Astrocyte (in vitro differentiated cells and primary cell): ENCODE measurements around the gene CLMN. TPM values are rescaled to one million over a fixed set of nuclear protein-coding genes. Genes with fewer than 3 reads are reported as not detected.

ENCODE experiments used
- DNase-seq: peaks from one replicate; pipeline ENCODE4 v3.0.0-alpha.2; 2010; ENCODE audit warnings: low read depth
- FAIRE-seq: peaks from 2 replicates; lab custom pipeline; 2011; peaks lifted over from hg19 to GRCh38; lab: Jason Lieb, UNC
- H2AFZ ChIP-seq: 2 replicates; pipeline ENCODE4 v1.6.0; 2012; ENCODE audit warnings: low read depth, low read length, inconsistent platforms
- H3K27ac ChIP-seq: 2 replicates; pipeline ENCODE4 v1.5.1; 2011; ENCODE audit warnings: low read depth, low read length, inconsistent platforms
- H3K27me3 ChIP-seq: 2 replicates; pipeline ENCODE4 v1.6.0; 2011; ENCODE audit warnings: low read length, inconsistent platforms; ENCODE audit not compliant: insufficient read depth
- H3K36me3 ChIP-seq: 2 replicates; pipeline ENCODE4 v1.5.1; 2011; ENCODE audit warnings: low read length, inconsistent platforms; ENCODE audit not compliant: insufficient read depth
- H3K4me1 ChIP-seq: 2 replicates; pipeline ENCODE4 v1.5.1; 2011; ENCODE audit warnings: low read length, inconsistent platforms; ENCODE audit not compliant: insufficient read depth
- H3K4me2 ChIP-seq: 2 replicates; pipeline ENCODE4 v1.6.0; 2012; ENCODE audit warnings: low read length, inconsistent platforms
- H3K4me3 ChIP-seq: 2 replicates; pipeline ENCODE4 v1.5.1; 2011; ENCODE audit warnings: low read depth, mild to moderate bottlenecking, low read length, inconsistent platforms; ENCODE audit not compliant: insufficient read depth
- H3K79me2 ChIP-seq: 2 replicates; pipeline ENCODE4 v1.6.0; 2012; ENCODE audit warnings: mild to moderate bottlenecking, low read length, inconsistent platforms; ENCODE audit not compliant: insufficient read depth
- H3K9ac ChIP-seq: 2 replicates; pipeline ENCODE4 v1.6.0; 2012; ENCODE audit warnings: mild to moderate bottlenecking, low read length, inconsistent platforms
- H3K9me3 ChIP-seq: 2 replicates; pipeline ENCODE4 v1.5.1; 2012; ENCODE audit warnings: low read depth, mild to moderate bottlenecking, low read length, inconsistent platforms; ENCODE audit not compliant: insufficient read depth
- H4K20me1 ChIP-seq: 2 replicates; pipeline ENCODE4 v1.6.0; 2012; ENCODE audit warnings: low read length, inconsistent platforms; ENCODE audit not compliant: insufficient read depth
- H3K27ac Mint-ChIP-seq: one replicate; pipeline ENCODE4 v1.8.0; 2021; ENCODE audit warnings: mild to moderate bottlenecking, mixed read lengths; ENCODE audit not compliant: unreplicated experiment
- H3K27me3 Mint-ChIP-seq: one replicate; pipeline ENCODE4 v1.8.0; 2021; ENCODE audit warnings: low read depth, mixed read lengths; ENCODE audit not compliant: unreplicated experiment
- H3K36me3 Mint-ChIP-seq: one replicate; pipeline ENCODE4 v1.8.0; 2021; ENCODE audit warnings: low read depth, mixed read lengths; ENCODE audit not compliant: unreplicated experiment
- H3K4me1 Mint-ChIP-seq: one replicate; pipeline ENCODE4 v1.8.0; 2021; ENCODE audit warnings: low read depth, mixed read lengths; ENCODE audit not compliant: unreplicated experiment
- H3K4me3 Mint-ChIP-seq: one replicate; pipeline ENCODE4 v1.8.0; 2021; ENCODE audit warnings: mild to moderate bottlenecking, moderate library complexity, mixed read lengths; ENCODE audit not compliant: unreplicated experiment
- H3K9me3 Mint-ChIP-seq: one replicate; pipeline ENCODE4 v1.8.0; 2021; ENCODE audit warnings: mild to moderate bottlenecking, mixed read lengths; ENCODE audit not compliant: unreplicated experiment
- CTCF ChIP-seq: IDR thresholded peaks from 2 replicates; pipeline ENCODE4 v1.5.1; 2011; ENCODE audit warnings: low read depth, mild to moderate bottlenecking, inconsistent platforms, low read length, moderate library complexity; ENCODE audit not compliant: insufficient read depth
- EZH2 ChIP-seq: IDR thresholded peaks from 2 replicates; pipeline ENCODE4 v1.6.1; 2012; ENCODE audit warnings: mild to moderate bottlenecking, low read length, inconsistent platforms; ENCODE audit not compliant: insufficient read depth
- total RNA-seq: library from RNA; stranded (reverse); gene quantifications from 2 replicates; pipeline ENCODE4 v1.2.1, GENCODE V29; 2021

Gene CLMN
- total RNA-seq, 1 donor from 2014 or later = 14.0 TPM

GRCh38 chr14:95338436-95338835 is 18.7 kb upstream of the CLMN start:
- no peak overlapping the region for H3K4me2 ChIP-seq
- no peak overlapping the region for H3K27ac ChIP-seq
- no peaks in the 10 kb centered on the region for H4K20me1 ChIP-seq
- H3K4me3 Mint-ChIP-seq = no peak overlapping the region
- TF ChIP-seq CTCF (no peak), EZH2 (no peak)
- H3K4me1 ChIP-seq = no peaks in the 10 kb centered on the region
- no peak for DNase-seq
- no peaks in the 10 kb centered on the region for H3K9me3 ChIP-seq
- H3K27me3 Mint-ChIP-seq = peaks cover 23% of the 10 kb centered on the region
- no peak overlapping the region for H2AFZ ChIP-seq
- H3K9me3 Mint-ChIP-seq = peaks cover 9% of the 10 kb centered on the region
- no peak overlapping the region for H3K4me3 ChIP-seq
- no peak overlapping the region for H3K9ac ChIP-seq
- no peaks in the 10 kb centered on the region for H3K36me3 Mint-ChIP-seq
- H3K27me3 ChIP-seq = no peaks in the 10 kb centered on the region
- no peaks in the 10 kb centered on the region for H3K4me1 Mint-ChIP-seq
- H3K79me2 ChIP-seq = no peaks in the 10 kb centered on the region
- H3K27ac Mint-ChIP-seq = no peak overlapping the region
- FAIRE-seq = no peak
- H3K36me3 ChIP-seq = no peaks in the 10 kb centered on the region

GRCh38 chr14:95337041-95337595 is 17.4 kb upstream of the CLMN start:
- H3K9ac ChIP-seq = no peak overlapping the region
- no peaks in the 10 kb centered on the region for H3K79me2 ChIP-seq
- no peak for FAIRE-seq
- no peak overlapping the region for H3K4me3 ChIP-seq
- H3K27me3 Mint-ChIP-seq = peaks cover 29% of the 10 kb centered on the region
- H3K4me3 Mint-ChIP-seq = no peak overlapping the region
- no peaks in the 10 kb centered on the region for H3K27me3 ChIP-seq
- no peaks in the 10 kb centered on the region for H3K9me3 ChIP-seq
- H3K27ac Mint-ChIP-seq = no peak overlapping the region
- H3K4me2 ChIP-seq = no peak overlapping the region
- H3K36me3 ChIP-seq = no peaks in the 10 kb centered on the region
- H3K27ac ChIP-seq = no peak overlapping the region
- H2AFZ ChIP-seq = no peak overlapping the region
- DNase-seq = no peak
- no peaks in the 10 kb centered on the region for H3K36me3 Mint-ChIP-seq
- H3K9me3 Mint-ChIP-seq = peaks cover 9% of the 10 kb centered on the region
- no peaks in the 10 kb centered on the region for H3K4me1 Mint-ChIP-seq
- no peaks in the 10 kb centered on the region for H4K20me1 ChIP-seq
- TF ChIP-seq CTCF (no peak), EZH2 (no peak)
- no peaks in the 10 kb centered on the region for H3K4me1 ChIP-seq

- Mint-ChIP-seq H3K9me3 (peaks cover 9% of the 10 kb centered on the region), H3K27ac (no peak overlapping the region), H3K27me3 (peaks cover 29% of the 10 kb centered on the region), H3K36me3 (no peaks in the 10 kb centered on the region), H3K4me3 (no peak overlapping the region), H3K4me1 (no peaks in the 10 kb centered on the region)
- no peaks in the 10 kb centered on the region for H3K9me3 ChIP-seq
- no peaks in the 10 kb centered on the region for H3K79me2 ChIP-seq
- H3K27ac ChIP-seq = no peak overlapping the region
- H3K4me3 ChIP-seq = no peak overlapping the region
- H3K27me3 ChIP-seq = no peaks in the 10 kb centered on the region
- H3K9ac ChIP-seq = no peak overlapping the region
- H2AFZ ChIP-seq = no peak overlapping the region
- TF ChIP-seq CTCF = no peak
- no peak for TF ChIP-seq EZH2
- no peaks in the 10 kb centered on the region for H3K4me1 ChIP-seq
- H3K4me2 ChIP-seq = no peak overlapping the region
- no peaks in the 10 kb centered on the region for H4K20me1 ChIP-seq
- FAIRE-seq = no peak
- no peaks in the 10 kb centered on the region for H3K36me3 ChIP-seq
- DNase-seq = no peak
These were observed 16.6 kb upstream of the CLMN start for GRCh38 chr14:95336192-95336760.
